Astrocyte of the cerebellum (primary cell): Measurements from ENCODE around the gene UBAC1.

Experiments used
- DNase-seq: peaks from one replicate; pipeline ENCODE4 v3.0.0-alpha.2; 2011; ENCODE audit warnings: low read depth
- H3K4me3 ChIP-seq: 2 replicates; pipeline ENCODE4 v1.5.1; 2011; ENCODE audit warnings: mild to moderate bottlenecking, low read depth, low read length, moderate library complexity
- in situ Hi-C: cut with HindIII; loops from 2 replicates; pipeline ENCODE4 v1.10.0; 2017; ENCODE audit warnings: low sequenced_read_pairs
- TF ChIP-seq, protein P1 (sequence below): IDR thresholded peaks from 2 replicates; pipeline ENCODE4 v1.5.1; 2012; ENCODE audit warnings: low read length, low read depth, moderate library complexity, mild to moderate bottlenecking; ENCODE audit errors: missing control alignments

UBAC1 gene

DNA sequence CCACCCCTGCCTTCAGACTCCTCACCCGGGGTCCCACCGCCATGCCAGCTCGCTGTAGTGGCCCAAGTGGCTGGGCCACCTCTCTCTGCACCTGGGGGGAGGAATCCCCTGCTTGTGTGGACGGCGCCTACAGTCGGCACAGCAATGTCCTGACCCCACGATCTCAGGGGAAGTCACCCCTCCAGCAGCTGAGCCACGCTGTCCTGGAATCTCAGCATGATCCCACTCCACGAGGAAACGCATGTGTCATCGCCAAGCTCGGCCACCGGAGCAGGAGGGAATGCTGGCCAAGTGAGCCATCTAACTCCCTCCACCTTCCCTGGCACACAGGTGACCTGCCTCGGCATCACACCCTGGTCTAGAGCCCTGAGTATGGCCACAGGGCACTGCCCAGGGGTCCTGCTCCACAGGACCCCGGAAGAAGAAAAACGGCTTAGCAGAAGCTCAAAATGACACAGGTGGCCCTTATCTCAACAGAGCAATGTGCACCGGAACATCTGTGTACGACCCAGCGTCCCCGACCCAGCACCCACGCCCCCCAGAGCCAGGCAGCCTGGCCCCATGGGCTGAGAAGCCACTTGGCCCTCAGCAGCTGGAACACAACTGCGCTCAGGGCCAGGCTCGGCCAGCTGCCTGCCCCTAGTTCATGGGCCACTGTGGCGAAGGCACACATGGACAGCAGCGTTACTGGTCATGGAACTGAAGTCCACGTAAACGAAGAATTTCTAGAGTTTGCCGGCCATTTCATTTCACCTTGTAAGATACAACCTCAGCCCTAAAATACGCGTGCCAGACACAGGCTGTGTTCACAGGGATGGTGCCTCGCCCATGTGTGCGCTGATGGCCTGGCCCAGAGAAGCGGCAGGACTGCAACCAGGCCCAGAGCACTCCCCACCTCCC lies 30.5 kb downstream of the UBAC1 start:
- in situ Hi-C loops = no loop called here

DNA sequence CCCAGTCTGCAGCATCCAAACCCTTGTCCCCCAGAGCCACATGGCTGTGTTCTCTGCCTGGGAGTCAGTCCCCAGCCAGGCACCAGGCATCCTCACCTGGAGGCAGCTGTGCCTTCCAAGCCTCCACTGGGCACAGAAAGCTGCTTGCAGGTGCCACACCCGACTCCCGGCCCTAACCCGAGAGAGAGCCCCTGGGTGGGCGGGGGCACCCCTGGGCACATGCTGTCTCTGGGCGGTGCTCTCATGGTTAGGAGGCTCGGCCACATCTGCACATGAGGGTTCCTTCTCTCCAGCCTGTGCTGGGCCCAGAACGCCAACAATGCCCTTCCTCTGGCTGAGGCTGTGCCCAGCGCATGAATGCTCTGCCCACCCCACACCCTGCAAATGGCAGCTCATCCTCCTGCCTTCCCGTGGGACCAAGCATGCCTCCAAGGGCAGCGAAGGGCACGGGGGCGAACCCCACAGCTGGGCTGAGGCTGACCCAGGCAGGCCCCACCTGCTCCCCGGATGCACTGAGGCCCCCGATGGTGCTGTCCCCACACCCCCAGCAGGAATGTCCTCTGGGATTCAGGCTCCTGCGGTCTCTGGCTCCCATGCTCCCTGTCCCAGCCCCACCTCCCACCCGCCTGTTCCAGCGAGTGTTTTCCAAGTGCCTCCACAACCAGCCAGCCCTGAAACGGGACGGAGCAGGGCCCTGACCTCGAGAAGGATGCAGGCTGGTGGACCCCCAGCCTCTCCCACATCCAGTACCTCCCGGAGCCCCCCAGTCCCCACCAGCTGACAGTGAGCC lies 31.3 kb downstream of the UBAC1 start:
- in situ Hi-C loops = no loop called here

More for the DNA sequence above, 30.5 kb downstream of the UBAC1 start:
- H3K4me3 ChIP-seq = no peak overlapping the region
- TF ChIP-seq, protein P1, sequence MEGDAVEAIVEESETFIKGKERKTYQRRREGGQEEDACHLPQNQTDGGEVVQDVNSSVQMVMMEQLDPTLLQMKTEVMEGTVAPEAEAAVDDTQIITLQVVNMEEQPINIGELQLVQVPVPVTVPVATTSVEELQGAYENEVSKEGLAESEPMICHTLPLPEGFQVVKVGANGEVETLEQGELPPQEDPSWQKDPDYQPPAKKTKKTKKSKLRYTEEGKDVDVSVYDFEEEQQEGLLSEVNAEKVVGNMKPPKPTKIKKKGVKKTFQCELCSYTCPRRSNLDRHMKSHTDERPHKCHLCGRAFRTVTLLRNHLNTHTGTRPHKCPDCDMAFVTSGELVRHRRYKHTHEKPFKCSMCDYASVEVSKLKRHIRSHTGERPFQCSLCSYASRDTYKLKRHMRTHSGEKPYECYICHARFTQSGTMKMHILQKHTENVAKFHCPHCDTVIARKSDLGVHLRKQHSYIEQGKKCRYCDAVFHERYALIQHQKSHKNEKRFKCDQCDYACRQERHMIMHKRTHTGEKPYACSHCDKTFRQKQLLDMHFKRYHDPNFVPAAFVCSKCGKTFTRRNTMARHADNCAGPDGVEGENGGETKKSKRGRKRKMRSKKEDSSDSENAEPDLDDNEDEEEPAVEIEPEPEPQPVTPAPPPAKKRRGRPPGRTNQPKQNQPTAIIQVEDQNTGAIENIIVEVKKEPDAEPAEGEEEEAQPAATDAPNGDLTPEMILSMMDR = no peak
- DNase-seq = no peak

GRCh38 chr9:135928731-135929655 lies 32.2 kb downstream of the UBAC1 start:
- TF ChIP-seq, protein P1 = no peak
- in situ Hi-C loops = no loop called here
- no peak overlapping the region for H3K4me3 ChIP-seq
- DNase-seq = no peak

More for the DNA sequence above, 31.3 kb downstream of the UBAC1 start:
- no peak for DNase-seq
- TF ChIP-seq, protein P1 = no peak
- no peak overlapping the region for H3K4me3 ChIP-seq

DNA sequence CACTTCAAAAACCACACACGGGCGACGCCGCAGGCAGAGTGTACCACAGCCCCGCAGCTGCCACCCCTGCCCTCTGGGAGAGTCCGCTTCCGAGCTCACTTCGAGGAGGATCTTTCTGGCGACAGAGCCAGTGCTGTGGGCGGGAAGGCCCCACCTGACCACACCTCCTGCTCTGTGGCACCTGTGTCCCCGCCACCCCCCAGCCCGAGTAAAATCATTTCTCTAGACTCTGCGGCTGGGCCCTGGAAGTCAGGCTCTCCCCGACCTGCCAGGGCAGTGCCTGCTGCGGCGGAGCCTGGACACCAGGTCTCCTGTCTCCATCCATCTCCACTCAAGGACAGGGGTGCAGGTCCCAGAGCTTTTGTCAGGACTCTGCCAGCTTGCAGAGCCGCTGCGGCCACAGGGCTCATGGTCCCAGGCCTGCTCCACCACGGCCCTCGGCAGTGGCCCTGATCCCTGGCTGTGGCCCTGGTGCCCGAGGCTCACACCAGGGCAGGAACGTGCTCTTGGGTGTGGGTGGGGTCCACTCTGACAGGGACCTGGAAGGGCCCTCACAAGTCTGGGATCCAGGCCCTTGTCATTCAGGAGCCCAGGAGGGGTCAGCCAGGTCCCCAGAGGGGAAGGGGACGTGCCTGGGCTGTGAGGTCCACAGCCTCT lies 33.0 kb downstream of the UBAC1 start:
- H3K4me3 ChIP-seq = no peak overlapping the region
- no peak for DNase-seq
- in situ Hi-C loops = no loop called here
- TF ChIP-seq, protein P1 = no peak

DNA sequence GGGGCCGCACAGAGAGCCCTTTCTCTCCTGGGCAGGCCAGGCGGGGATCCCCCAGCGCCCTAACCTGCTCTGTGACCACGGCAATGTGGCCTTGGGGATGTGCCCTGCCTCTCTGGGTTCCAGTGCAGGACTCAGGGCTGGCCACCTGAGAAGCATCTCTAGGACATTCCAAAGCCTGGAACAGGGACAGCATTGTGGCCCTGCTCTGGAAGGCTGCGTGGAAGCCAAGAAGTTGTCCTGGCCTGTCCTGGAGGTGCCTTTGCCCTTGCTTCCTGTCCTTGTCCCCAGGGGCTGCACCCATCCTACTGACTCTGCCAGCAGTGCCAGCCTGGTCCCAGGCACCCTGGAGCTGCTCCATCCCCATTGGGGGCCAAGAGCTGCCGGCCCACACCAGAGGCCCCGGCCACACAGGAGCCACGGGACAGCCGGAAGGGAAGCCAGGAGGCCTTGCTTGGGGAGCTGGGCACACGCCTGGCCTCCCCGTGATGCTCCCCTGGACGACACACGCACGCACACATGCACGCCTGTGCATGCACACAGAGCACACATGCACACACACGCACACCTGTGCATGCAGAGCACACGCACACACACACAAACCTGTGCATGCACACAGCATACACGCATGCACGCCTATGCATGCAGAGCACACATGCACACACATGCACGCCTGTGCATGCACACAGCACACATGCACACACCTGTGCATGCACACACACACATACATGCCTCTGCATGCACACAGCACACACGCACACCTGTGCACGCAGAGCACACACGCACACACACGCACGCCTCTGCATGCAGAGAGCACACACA lies 33.8 kb downstream of the UBAC1 start:
- no peak for DNase-seq
- in situ Hi-C loops = no loop called here
- H3K4me3 ChIP-seq = no peak overlapping the region
- TF ChIP-seq, protein P1 = no peak
